GM12878 (cell line): ENCODE results near the gene PGAP6.

Experiments
- CTCF ChIP-seq, 3 experiments: IDR thresholded peaks in 2 of 3; conservative IDR thresholded peaks in 1 of 3; 2 replicates each; pipeline ENCODE4 v1.5.1; 2011; ENCODE audit warnings: low read depth in 3 of 3, low read length in 3 of 3, mild to moderate bottlenecking in 3 of 3, control low read depth in 2 of 3, moderate library complexity in 2 of 3, inconsistent platforms in 1 of 3, mixed read lengths in 1 of 3; ENCODE audit not compliant: control insufficient read depth in 2 of 3, insufficient read depth in 1 of 3; ENCODE audit errors: extremely low read depth in 1 of 3
- EZH2 ChIP-seq: IDR thresholded peaks from 2 replicates; pipeline ENCODE4 v1.6.1; 2012; ENCODE audit warnings: low read depth, mild to moderate bottlenecking, control low read depth, inconsistent platforms, low read length, borderline replicate concordance; ENCODE audit not compliant: control insufficient read depth
- JUNB ChIP-seq: IDR thresholded peaks from 2 replicates; pipeline ENCODE4 v1.6.1; 2016; ENCODE audit warnings: antibody characterized with exemption, mild to moderate bottlenecking

GRCh38 chr16:396199-396598, 14.4 kb upstream of the PGAP6 start:
- TF ChIP-seq CTCF (IDR thresholded peaks at IDR 0.05 in 2 of 3, conservative IDR thresholded peaks at IDR 0.05 in 1 of 3; ENCODE audit: control insufficient read depth in 2 of 3, extremely low read depth in 1 of 3, insufficient read depth in 1 of 3, low read depth in 3 of 3, low read length in 3 of 3) (no peak), JUNB (no peak), EZH2 (no peak)
